K562 (cell line): ENCODE results near the gene MYCN. TPM values are rescaled to one million over a fixed set of nuclear protein-coding genes. Genes with fewer than 3 reads are reported as not detected.

ENCODE experiments used
- ATAC-seq: fragments of 200-7000 bp; cut with Tn5 transposase; 3 replicates; pipeline ENCODE4 v1.9.1; 2020; ENCODE audit warnings: moderate library complexity
- BruUV-seq: library from RNA; stranded (reverse); fragments of 400-500 nt; replicated peaks from 2 replicates; lab custom pipeline; 2021; lab: Mats Ljungman, UMichigan
- CTCF ChIA-PET: fragments of 300-600 bp; formaldehyde crosslinking; extraction: SDS; loops from one replicate; lab custom pipeline; 2021; ENCODE audit warnings: low intra/inter-chr PET ratio; lab: Yijun Ruan, JAX
- POLR2A ChIA-PET: fragments of 300-600, 350-650 bp; sonication (Branson Sonifier 250); formaldehyde crosslinking; extraction: SDS; loops from one replicate; lab custom pipeline; 2021; ENCODE audit warnings: antibody characterized with exemption, inconsistent platforms; lab: Yijun Ruan, JAX
- DNase-seq, 4 experiments: peaks; one replicate each; pipeline versions ENCODE4 v3.0.0 to v3.0.0-alpha.2; 2011 to 2018; ENCODE audit warnings: low spot score in 3 of 4, mixed read lengths in 3 of 4; ENCODE audit errors: extremely low read depth in 1 of 4
- FAIRE-seq: peaks from 2 replicates; lab custom pipeline; 2011; peaks lifted over from hg19 to GRCh38; lab: Jason Lieb, UNC
- H2AFZ ChIP-seq: 2 replicates; pipeline ENCODE4 v1.6.0; 2011; ENCODE audit warnings: low read depth, low read length, control low read depth, inconsistent platforms
- H3K27ac ChIP-seq: fragments of 200-600 bp; 3 replicates; pipeline ENCODE4 v1.8.0; 2011; ENCODE audit warnings: low read depth, mild to moderate bottlenecking, control low read depth, inconsistent platforms, low read length, moderate library complexity, mixed read lengths; ENCODE audit errors: extremely low read depth
- H3K27me3 ChIP-seq, 2 experiments: fragments of 300-600 bp in 1 of 2; 2 replicates in 1 of 2; 3 replicates in 1 of 2; pipeline versions ENCODE4 v1.6.0 to v1.8.0; 2011; ENCODE audit warnings: inconsistent platforms in 2 of 2, low read length in 2 of 2, mild to moderate bottlenecking in 1 of 2, mixed read lengths in 1 of 2, moderate library complexity in 1 of 2; ENCODE audit not compliant: control insufficient read depth in 2 of 2, insufficient read depth in 2 of 2
- H3K36me3 ChIP-seq: fragments of 300-600 bp; 3 replicates; pipeline ENCODE4 v1.8.0; 2011; ENCODE audit warnings: mild to moderate bottlenecking, low read length, inconsistent platforms; ENCODE audit not compliant: control insufficient read depth, insufficient read depth
- H3K4me1 ChIP-seq, 2 experiments: fragments of 200-600 bp in 1 of 2; replicated peaks in 1 of 2; 2 replicates in 1 of 2; 3 replicates in 1 of 2; pipeline versions ENCODE4 v1.5.1 to v1.8.0; 2011; ENCODE audit warnings: inconsistent platforms in 2 of 2, low read length in 2 of 2, mild to moderate bottlenecking in 1 of 2, mixed read lengths in 1 of 2, moderate library complexity in 1 of 2; ENCODE audit not compliant: control insufficient read depth in 2 of 2, insufficient read depth in 2 of 2
- H3K4me2 ChIP-seq: 2 replicates; pipeline ENCODE4 v1.6.1; 2011; ENCODE audit warnings: low read length, control low read depth, inconsistent platforms, mixed read lengths; ENCODE audit not compliant: insufficient read depth
- H3K4me3 ChIP-seq: fragments of 200-600 bp; sonication (generic), shearing (Covaris generic); 2 replicates; pipeline ENCODE4 v1.5.1; 2016; ENCODE audit warnings: control low read depth, inconsistent platforms
- H3K79me2 ChIP-seq: fragments of 200-600 bp; 3 replicates; pipeline ENCODE4 v1.8.0; 2011; ENCODE audit warnings: low read length, inconsistent platforms; ENCODE audit not compliant: control insufficient read depth, insufficient read depth
- H3K9ac ChIP-seq, 2 experiments: 2 replicates each; pipeline versions ENCODE4 v1.6.0 to v1.6.1; 2011; ENCODE audit warnings: low read depth in 2 of 2, low read length in 2 of 2, control low read depth in 1 of 2, inconsistent platforms in 1 of 2, mild to moderate bottlenecking in 1 of 2, mixed read lengths in 1 of 2; ENCODE audit not compliant: insufficient read depth in 1 of 2
- H3K9me1 ChIP-seq: one replicate; pipeline ENCODE4 v1.6.0; 2011; ENCODE audit warnings: inconsistent platforms, mild to moderate bottlenecking, low read length, moderate library complexity; ENCODE audit not compliant: control insufficient read depth, insufficient read depth
- H3K9me3 ChIP-seq: replicated peaks from 2 replicates; pipeline ENCODE4 v1.5.1; 2011; ENCODE audit warnings: low read depth, low read length, inconsistent platforms; ENCODE audit not compliant: control insufficient read depth, insufficient read depth
- H4K20me1 ChIP-seq: replicated peaks from 2 replicates; pipeline ENCODE4 v1.6.1; 2011; ENCODE audit warnings: low read length, inconsistent platforms, mixed read lengths; ENCODE audit not compliant: control insufficient read depth, insufficient read depth
- DNMT1 ChIP-seq: fragments of 450-650 bp; IDR thresholded peaks from 2 replicates; pipeline ENCODE4 v1.6.1; 2016; ENCODE audit warnings: antibody characterized with exemption, mild to moderate bottlenecking
- EP300 ChIP-seq: IDR thresholded peaks from 2 replicates; pipeline ENCODE4 v1.6.1; 2012; ENCODE audit warnings: low read length, improper control_type of control experiment
- GTF2A2 ChIP-seq: IDR thresholded peaks from 2 replicates; pipeline ENCODE4 v1.6.1; 2016; ENCODE audit warnings: mild to moderate bottlenecking, missing genetic modification characterization, missing compliant biosample characterization
- HLTF ChIP-seq: fragments of 450-650 bp; IDR thresholded peaks from 2 replicates; pipeline ENCODE4 v1.6.1; 2016
- NR1H2 ChIP-seq: sonication (generic); formaldehyde crosslinking; IDR thresholded peaks from 2 replicates; pipeline ENCODE4 v1.4.0; 2020; ENCODE audit warnings: mild to moderate bottlenecking, missing genetic modification reagents
- RBM39 ChIP-seq: fragments of 200-400 bp; formaldehyde crosslinking; optimal IDR thresholded peaks from 2 replicates; pipeline ENCODE3; 2018; ENCODE audit warnings: low read depth, low read length
- SP1 ChIP-seq: sonication (generic); formaldehyde crosslinking; IDR thresholded peaks from 2 replicates; pipeline ENCODE4 v1.8.1; 2022; ENCODE audit warnings: mild to moderate bottlenecking, missing genetic modification reagents
- SRSF1 ChIP-seq: fragments of 200-400 bp; formaldehyde crosslinking; IDR thresholded peaks from 2 replicates; pipeline ENCODE4 v1.6.1; 2017; ENCODE audit warnings: mild to moderate bottlenecking, low read depth, low read length, moderate library complexity
- TAF1 ChIP-seq: IDR thresholded peaks from 2 replicates; pipeline ENCODE4 v1.6.1; 2011; ENCODE audit warnings: mild to moderate bottlenecking, low read length, moderate library complexity; ENCODE audit not compliant: insufficient read depth, control insufficient read depth, severe bottlenecking; ENCODE audit errors: extremely low read depth
- ZNF274 ChIP-seq: IDR thresholded peaks from 2 replicates; pipeline ENCODE4 v1.6.1; 2011; ENCODE audit warnings: low read depth, mild to moderate bottlenecking, low read length, moderate library complexity, borderline replicate concordance
- WGBS: fragments of 100-300 bp; shearing (Covaris generic); methylation state at CpG from one replicate; pipeline ENCODE4 v1.1.6; 2016; ENCODE audit warnings: low coverage, mixed read lengths; ENCODE audit not compliant: insufficient coverage; ENCODE audit errors: missing lambda C conversion rate; 5-methylcytosine and 5-hydroxymethylcytosine counted together
- in situ Hi-C: fragments of 300-500 bp; cut with MboI; formaldehyde crosslinking; loops from 4 replicates; pipeline ENCODE4 v1.15.0; 2018; ENCODE audit warnings: inconsistent platforms, mixed read lengths
- intact Hi-C: fragments of 100-400 bp; cut with micrococcal nuclease; formaldehyde crosslinking; loops from 2 replicates; pipeline ENCODE4 v1.14.2; 2022
- polyA plus RNA-seq, 8 experiments: library from polyadenylated mRNA; depleted of rRNA in 4 of 8; stranded (reverse) in 5 of 8; unstranded in 3 of 8; fragments of >200 nt; fragmentation: Nextera tagmentation in 2 of 8; fragmentation: Illumina TruSeq in 1 of 8; extraction: Ambion mirVana in 2 of 8; extraction: Trizol in 1 of 8; gene quantifications; 2 replicates each; pipeline versions ENCODE4 v1.2.1 to v1.2.3, GENCODE V29; 2011 to 2014; ENCODE audit warnings: inconsistent platforms in 1 of 8, missing spikeins in 1 of 8
- total RNA-seq, 7 experiments: library from RNA; depleted of rRNA in 6 of 7; stranded (reverse); fragments of >200 nt in 6 of 7; fragmentation: Illumina TruSeq in 2 of 7; extraction: Trizol in 2 of 7; gene quantifications; 2 replicates each; pipeline versions ENCODE4 v1.2.1 to v1.2.3, GENCODE V29; 2011 to 2021; ENCODE audit warnings: low replicate concordance in 1 of 7
- TF ChIP-seq, protein P1 (sequence below), 2 experiments: fragments of 450-650 bp; IDR thresholded peaks; 2 replicates each; pipeline ENCODE4 v1.6.1; 2018; ENCODE audit warnings: mild to moderate bottlenecking in 2 of 2, low read depth in 1 of 2; ENCODE audit not compliant: partially characterized antibody in 2 of 2
- TF ChIP-seq, protein P2 (sequence below): fragments of 450-650 bp; IDR thresholded peaks from 2 replicates; pipeline ENCODE4 v1.6.1; 2016; ENCODE audit warnings: low read depth, mild to moderate bottlenecking, moderate library complexity
- TF ChIP-seq, protein P3 (sequence below), 2 experiments: fragments of 450-650 bp; conservative IDR thresholded peaks; 2 replicates each; pipeline ENCODE4 v1.6.1; 2017; ENCODE audit warnings: mild to moderate bottlenecking in 2 of 2, moderate library complexity in 2 of 2
- TF ChIP-seq, protein P4 (sequence below): fragments of 250-450 bp; sonication (Bioruptor Pico); IDR thresholded peaks from 2 replicates; pipeline ENCODE4 v1.5.0; 2020; ENCODE audit warnings: mild to moderate bottlenecking

Gene MYCN
- total and polyA plus RNA-seq, 9 of the 15 experiments (the other 6 are each of a cell fraction or from before 2014, with no cell fraction given), result not detected

DNA sequence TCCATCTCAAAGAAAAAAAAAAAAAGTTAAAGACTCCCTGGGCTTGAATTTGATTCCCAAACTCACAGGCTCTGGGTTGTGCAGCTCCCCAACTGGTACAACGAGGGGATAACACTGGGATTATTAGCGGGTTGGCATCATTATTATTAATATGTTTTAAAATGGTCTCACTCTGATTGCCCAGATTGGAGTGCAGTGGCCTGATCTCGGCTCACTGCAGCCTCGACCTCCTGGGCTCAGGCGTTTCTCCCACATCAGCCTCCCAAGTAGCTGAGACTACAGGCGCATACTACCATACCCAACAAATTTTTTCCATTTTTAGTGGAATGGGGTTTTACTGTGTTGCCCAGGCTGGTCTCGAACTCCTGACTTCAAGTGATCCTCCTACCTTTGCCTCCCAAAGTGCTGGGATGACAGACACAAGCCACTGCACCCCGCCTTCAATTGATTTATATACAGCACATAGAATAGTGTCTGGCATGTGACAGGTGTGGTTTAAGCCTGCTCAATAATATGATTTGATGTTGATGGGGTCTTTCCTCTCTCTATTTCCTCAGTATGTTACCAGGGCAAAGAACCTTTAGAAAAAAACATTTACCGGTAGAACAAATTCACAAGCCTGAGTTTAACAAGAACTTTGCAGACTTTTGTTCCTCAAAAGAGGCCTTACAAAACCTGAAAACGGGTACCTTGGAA is 12.2 kb downstream of the MYCN start:
- no TSS peak for BruUV-seq
- H4K20me1 ChIP-seq, result no peaks in the 10 kb centered on the region; the same call in 1 of the 2 replicates
- FAIRE-seq (no peak), DNase-seq (no peak), ATAC-seq (no peak)
- no peak overlapping the region for H2AFZ ChIP-seq
- peaks cover 9 to 27% of the 10 kb centered on the region in 2 experiments; a peak in 3 of 5 replicates for H3K27me3 ChIP-seq
- no peak overlapping the region for H3K4me2 ChIP-seq
- H3K4me1 ChIP-seq, result no peaks in the 10 kb centered on the region
- in situ Hi-C loops, result no loop called here
- no peak overlapping the region for H3K27ac ChIP-seq
- ChIA-PET CTCF (no interaction called here), POLR2A (interaction anchor here (0.7 kb wide), 1 partner anchor 54 kb away, joined by 3 read pairs; no protein-coding TSS in a partner anchor)
- 2% methylated on average over 10 of the region's 10 CpGs for whole genome bisulfite sequencing
- intact Hi-C loops, result no loop called here
- no peak overlapping the region for H3K4me3 ChIP-seq
- H3K79me2 ChIP-seq, result no peaks in the 10 kb centered on the region
- no peaks in the 10 kb centered on the region for H3K9me1 ChIP-seq
- no peaks in the 10 kb centered on the region for H3K9me3 ChIP-seq
- no peak overlapping the region for H3K9ac ChIP-seq
- H3K36me3 ChIP-seq, result no peaks in the 10 kb centered on the region
- TF ChIP-seq GTF2A2 (no peak), TAF1 (no peak), DNMT1 (no peak), EP300 (no peak), HLTF (no peak), SP1 (no peak), NR1H2 (CRISPR knock-in tag) (no peak), ZNF274 (no peak), RBM39 (no peak), SRSF1 (no peak)
- TF ChIP-seq, protein P1, sequence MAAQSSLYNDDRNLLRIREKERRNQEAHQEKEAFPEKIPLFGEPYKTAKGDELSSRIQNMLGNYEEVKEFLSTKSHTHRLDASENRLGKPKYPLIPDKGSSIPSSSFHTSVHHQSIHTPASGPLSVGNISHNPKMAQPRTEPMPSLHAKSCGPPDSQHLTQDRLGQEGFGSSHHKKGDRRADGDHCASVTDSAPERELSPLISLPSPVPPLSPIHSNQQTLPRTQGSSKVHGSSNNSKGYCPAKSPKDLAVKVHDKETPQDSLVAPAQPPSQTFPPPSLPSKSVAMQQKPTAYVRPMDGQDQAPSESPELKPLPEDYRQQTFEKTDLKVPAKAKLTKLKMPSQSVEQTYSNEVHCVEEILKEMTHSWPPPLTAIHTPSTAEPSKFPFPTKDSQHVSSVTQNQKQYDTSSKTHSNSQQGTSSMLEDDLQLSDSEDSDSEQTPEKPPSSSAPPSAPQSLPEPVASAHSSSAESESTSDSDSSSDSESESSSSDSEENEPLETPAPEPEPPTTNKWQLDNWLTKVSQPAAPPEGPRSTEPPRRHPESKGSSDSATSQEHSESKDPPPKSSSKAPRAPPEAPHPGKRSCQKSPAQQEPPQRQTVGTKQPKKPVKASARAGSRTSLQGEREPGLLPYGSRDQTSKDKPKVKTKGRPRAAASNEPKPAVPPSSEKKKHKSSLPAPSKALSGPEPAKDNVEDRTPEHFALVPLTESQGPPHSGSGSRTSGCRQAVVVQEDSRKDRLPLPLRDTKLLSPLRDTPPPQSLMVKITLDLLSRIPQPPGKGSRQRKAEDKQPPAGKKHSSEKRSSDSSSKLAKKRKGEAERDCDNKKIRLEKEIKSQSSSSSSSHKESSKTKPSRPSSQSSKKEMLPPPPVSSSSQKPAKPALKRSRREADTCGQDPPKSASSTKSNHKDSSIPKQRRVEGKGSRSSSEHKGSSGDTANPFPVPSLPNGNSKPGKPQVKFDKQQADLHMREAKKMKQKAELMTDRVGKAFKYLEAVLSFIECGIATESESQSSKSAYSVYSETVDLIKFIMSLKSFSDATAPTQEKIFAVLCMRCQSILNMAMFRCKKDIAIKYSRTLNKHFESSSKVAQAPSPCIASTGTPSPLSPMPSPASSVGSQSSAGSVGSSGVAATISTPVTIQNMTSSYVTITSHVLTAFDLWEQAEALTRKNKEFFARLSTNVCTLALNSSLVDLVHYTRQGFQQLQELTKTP (IDR thresholded peaks at IDR 0.05; ENCODE audit: low read depth in 1 of 2, partially characterized antibody in 2 of 2), result no peak
- TF ChIP-seq, protein P2, sequence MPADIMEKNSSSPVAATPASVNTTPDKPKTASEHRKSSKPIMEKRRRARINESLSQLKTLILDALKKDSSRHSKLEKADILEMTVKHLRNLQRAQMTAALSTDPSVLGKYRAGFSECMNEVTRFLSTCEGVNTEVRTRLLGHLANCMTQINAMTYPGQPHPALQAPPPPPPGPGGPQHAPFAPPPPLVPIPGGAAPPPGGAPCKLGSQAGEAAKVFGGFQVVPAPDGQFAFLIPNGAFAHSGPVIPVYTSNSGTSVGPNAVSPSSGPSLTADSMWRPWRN, result no peak
- TF ChIP-seq, protein P3, sequence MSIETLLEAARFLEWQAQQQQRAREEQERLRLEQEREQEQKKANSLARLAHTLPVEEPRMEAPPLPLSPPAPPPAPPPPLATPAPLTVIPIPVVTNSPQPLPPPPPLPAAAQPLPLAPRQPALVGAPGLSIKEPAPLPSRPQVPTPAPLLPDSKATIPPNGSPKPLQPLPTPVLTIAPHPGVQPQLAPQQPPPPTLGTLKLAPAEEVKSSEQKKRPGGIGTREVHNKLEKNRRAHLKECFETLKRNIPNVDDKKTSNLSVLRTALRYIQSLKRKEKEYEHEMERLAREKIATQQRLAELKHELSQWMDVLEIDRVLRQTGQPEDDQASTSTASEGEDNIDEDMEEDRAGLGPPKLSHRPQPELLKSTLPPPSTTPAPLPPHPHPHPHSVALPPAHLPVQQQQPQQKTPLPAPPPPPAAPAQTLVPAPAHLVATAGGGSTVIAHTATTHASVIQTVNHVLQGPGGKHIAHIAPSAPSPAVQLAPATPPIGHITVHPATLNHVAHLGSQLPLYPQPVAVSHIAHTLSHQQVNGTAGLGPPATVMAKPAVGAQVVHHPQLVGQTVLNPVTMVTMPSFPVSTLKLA (conservative IDR thresholded peaks at IDR 0.05), result no peak
- TF ChIP-seq, protein P4, sequence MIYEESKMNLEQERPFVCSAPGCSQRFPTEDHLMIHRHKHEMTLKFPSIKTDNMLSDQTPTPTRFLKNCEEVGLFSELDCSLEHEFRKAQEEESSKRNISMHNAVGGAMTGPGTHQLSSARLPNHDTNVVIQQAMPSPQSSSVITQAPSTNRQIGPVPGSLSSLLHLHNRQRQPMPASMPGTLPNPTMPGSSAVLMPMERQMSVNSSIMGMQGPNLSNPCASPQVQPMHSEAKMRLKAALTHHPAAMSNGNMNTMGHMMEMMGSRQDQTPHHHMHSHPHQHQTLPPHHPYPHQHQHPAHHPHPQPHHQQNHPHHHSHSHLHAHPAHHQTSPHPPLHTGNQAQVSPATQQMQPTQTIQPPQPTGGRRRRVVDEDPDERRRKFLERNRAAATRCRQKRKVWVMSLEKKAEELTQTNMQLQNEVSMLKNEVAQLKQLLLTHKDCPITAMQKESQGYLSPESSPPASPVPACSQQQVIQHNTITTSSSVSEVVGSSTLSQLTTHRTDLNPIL, result no peak
